ENCODE measurements around the gene COL18A1. TPM values are rescaled to one million over a fixed set of nuclear protein-coding genes. Genes with fewer than 3 reads are reported as not detected.
"Not testable (repeated sequence)": the region's sequence is repeated elsewhere in the genome, so short reads cannot be mapped to it uniquely, and the experiment has no call there.

The COL18A1 gene
- polyA plus RNA-seq, 6 donors from 2014 or later, result 0.13 to 0.49 (median 0.21) TPM

DNA sequence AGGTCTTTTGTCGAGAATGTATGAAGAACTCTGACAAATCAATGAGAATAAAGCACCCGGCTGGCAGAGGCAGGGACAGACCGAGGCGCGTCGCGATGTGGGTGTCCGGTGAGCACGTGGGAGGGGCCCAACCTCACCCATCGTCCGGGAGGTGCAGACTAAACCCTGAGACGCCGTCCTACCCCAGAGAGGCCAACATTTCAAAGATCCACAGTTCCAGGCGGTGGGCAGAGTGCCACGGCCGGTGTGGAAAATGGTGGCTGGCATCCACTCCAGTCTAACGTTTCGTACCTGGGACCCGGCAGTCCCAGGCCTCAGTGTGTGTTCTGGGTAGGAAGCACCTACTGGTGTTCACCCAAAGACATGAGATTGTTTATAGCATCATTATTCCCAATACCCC lies 41.7 kb upstream of the COL18A1 start:
- H3K4me3 Mint-ChIP-seq, H3K4me1 Mint-ChIP-seq, H3K36me3 Mint-ChIP-seq: not testable (repeated sequence)

GRCh38 chr21:45363921-45364467 lies 41.0 kb upstream of the COL18A1 start:
- peaks cover 0 to 6% (median 0%) of the 10 kb centered on the region in 3 donors for H3K4me1 Mint-ChIP-seq
- no peak for DNase-seq

More for the DNA sequence above, 41.7 kb upstream of the COL18A1 start:
- ATAC-seq (ENCODE audit: low read depth in 2 of 2); H3K9me3 Mint-ChIP-seq; H3K27ac Mint-ChIP-seq; DNase-seq: not testable (repeated sequence)
- peaks cover 0 to 27% (median 27%) of the 10 kb centered on the region in 3 donors for H3K27me3 Mint-ChIP-seq

DNA sequence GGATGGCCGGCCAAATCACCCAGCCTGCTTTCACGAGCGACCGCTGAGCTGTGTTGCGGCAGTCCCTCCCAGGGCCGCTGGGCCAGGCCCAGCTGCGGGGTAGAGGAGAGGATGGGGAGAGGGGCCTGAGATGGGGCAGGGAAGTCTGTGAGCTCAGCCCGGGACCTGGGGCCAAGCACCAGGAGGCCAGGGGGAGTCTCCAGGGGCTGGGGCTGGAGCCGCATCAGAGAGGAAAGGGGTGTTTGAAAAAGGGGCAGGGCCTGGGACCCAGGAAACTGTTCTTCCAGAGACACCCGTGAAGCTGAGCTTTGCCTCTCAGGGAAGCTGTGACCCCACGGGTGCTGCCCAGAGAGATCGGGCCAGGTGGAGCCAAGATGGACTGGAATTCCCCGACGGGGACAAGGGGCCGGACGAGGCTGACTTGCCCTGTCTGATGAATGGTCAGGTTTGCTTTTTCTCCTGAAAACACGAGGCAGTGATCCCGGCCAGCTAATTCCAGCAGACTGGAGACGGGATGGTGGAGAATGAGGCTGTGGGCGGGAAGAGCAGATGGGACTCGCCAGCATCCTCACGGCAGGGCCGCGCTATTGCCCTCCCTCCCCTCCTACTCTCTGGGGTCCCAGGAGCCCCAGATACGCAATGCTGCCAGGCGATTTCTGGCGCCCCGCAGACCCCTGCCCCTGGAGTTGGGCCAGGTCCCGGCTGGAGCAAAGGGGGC lies 40.3 kb upstream of the COL18A1 start:
- Mint-ChIP-seq H3K4me1 (peaks cover 0 to 6% (median 2%) of the 10 kb centered on the region in 3 donors), H3K27me3 (peaks cover 0 to 21% (median 21%) of the 10 kb centered on the region in 3 donors)
- no peak for DNase-seq

More at GRCh38 chr21:45363921-45364467, 41.0 kb upstream of the COL18A1 start:
- Mint-ChIP-seq H3K27ac (peak overlapping the region in 1 of 6 donors; percentile 44), H3K4me3 (no peak overlapping the region), H3K27me3 (peaks cover 0 to 21% (median 21%) of the 10 kb centered on the region in 3 donors), H3K36me3 (no peaks in the 10 kb centered on the region), H3K9me3 (no peaks in the 10 kb centered on the region)
- no peak for ATAC-seq (ENCODE audit: low read depth in 2 of 2)

DNA sequence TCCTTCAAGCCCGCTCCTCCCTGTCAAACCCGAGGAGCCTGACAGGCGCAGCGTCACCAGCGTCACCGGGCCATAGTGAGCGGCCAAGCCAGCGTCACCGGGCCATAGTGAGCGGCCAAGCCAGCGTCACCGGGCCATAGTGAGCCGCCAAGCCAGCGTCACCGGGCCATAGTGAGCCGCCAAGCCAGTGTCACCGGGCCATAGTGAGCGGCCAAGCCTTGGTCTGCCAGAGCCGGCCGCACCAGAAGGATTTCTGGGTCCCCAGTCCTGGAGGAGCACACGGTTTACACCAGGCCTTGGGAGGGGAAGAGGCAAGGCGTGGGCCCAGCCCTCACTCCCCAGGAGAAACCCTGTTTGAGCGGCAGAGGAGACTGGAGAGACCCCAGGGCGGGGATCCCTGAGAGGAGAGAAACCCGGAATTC lies 39.8 kb upstream of the COL18A1 start:
- Mint-ChIP-seq H3K27ac (no peak overlapping the region), H3K27me3 (peaks cover under 1 to 25% (median 21%) of the 10 kb centered on the region in 3 donors)
- DNase-seq, result no peak

More for the DNA sequence above, 40.3 kb upstream of the COL18A1 start:
- no peak for ATAC-seq (ENCODE audit: low read depth in 2 of 2)
- Mint-ChIP-seq H3K27ac (no peak overlapping the region), H3K9me3 (no peaks in the 10 kb centered on the region), H3K36me3 (no peaks in the 10 kb centered on the region), H3K4me3 (no peak overlapping the region)

GRCh38 chr21:45365608-45366241 lies 39.2 kb upstream of the COL18A1 start:
- no peak for ATAC-seq (ENCODE audit: low read depth in 2 of 2)
- Mint-ChIP-seq H3K27ac (no peak overlapping the region), H3K27me3 (peaks cover 4 to 30% (median 21%) of the 10 kb centered on the region in 3 donors), H3K9me3 (no peaks in the 10 kb centered on the region), H3K4me1 (peaks cover 0 to 12% (median 6%) of the 10 kb centered on the region in 3 donors), H3K4me3 (no peak overlapping the region), H3K36me3 (no peaks in the 10 kb centered on the region)
- no peak for DNase-seq

More for the DNA sequence above, 39.8 kb upstream of the COL18A1 start:
- peaks cover 0 to 8% (median 6%) of the 10 kb centered on the region in 3 donors for H3K4me1 Mint-ChIP-seq
- H3K36me3 Mint-ChIP-seq, result no peaks in the 10 kb centered on the region
- no peak overlapping the region for H3K4me3 Mint-ChIP-seq
- no peaks in the 10 kb centered on the region for H3K9me3 Mint-ChIP-seq
- ATAC-seq (ENCODE audit: low read depth in 2 of 2), result no peak

DNA sequence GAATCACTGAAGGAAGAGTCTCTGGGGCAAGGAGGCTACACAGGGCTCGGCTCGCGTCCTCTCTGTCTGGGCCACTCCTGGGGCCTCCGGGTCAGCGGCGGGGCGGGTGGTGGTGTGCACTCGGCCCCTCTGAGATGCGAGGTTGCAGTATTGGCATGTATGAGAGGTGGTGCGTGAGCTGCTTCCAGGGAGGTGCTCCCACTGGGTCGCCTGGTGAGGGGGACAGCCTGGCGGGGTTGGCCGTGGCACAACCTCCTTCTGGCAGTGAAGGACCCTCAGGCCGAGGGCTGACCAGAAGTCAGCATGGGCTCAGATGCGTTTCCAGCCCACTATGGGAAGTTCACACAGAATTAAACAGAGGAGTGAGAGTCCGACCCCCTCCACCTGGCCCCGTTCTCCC lies 38.5 kb upstream of the COL18A1 start:
- H3K4me1 Mint-ChIP-seq, result peaks cover 0 to 12% (median 6%) of the 10 kb centered on the region in 3 donors
- DNase-seq, result no peak
- no peak overlapping the region for H3K4me3 Mint-ChIP-seq
- no peak for ATAC-seq (ENCODE audit: low read depth in 2 of 2)
- peaks cover 4 to 37% (median 23%) of the 10 kb centered on the region in 3 donors for H3K27me3 Mint-ChIP-seq
- H3K9me3 Mint-ChIP-seq, result no peaks in the 10 kb centered on the region
- H3K36me3 Mint-ChIP-seq, result no peaks in the 10 kb centered on the region
- H3K27ac Mint-ChIP-seq, result no peak overlapping the region

DNA sequence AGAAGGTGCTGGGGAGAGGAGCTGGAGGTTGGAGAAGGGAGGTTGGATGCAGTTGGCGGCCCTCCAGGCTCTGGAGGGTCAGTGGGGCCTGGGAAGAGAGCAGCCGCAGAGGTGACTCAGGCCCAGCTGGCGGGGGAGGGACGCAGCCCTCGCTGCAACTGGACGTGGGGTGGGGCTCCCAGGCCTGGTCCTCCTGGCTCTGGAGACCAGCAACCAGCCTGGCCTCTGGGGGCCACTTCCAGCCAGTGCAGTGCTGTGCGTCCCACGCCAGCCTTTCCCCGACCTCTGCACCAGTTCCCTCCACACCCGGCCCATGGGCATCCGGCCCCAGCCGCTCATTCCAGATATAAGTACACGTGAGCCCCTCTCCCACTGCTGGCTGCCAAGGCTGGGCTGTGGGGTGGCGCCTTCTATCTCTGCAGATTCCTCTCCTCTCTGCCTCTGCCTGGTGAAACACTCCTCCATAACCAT lies 38.0 kb upstream of the COL18A1 start:
- Mint-ChIP-seq H3K4me1 (peaks cover 0 to 12% (median 6%) of the 10 kb centered on the region in 3 donors), H3K9me3 (no peaks in the 10 kb centered on the region), H3K27ac (no peak overlapping the region)

DNA sequence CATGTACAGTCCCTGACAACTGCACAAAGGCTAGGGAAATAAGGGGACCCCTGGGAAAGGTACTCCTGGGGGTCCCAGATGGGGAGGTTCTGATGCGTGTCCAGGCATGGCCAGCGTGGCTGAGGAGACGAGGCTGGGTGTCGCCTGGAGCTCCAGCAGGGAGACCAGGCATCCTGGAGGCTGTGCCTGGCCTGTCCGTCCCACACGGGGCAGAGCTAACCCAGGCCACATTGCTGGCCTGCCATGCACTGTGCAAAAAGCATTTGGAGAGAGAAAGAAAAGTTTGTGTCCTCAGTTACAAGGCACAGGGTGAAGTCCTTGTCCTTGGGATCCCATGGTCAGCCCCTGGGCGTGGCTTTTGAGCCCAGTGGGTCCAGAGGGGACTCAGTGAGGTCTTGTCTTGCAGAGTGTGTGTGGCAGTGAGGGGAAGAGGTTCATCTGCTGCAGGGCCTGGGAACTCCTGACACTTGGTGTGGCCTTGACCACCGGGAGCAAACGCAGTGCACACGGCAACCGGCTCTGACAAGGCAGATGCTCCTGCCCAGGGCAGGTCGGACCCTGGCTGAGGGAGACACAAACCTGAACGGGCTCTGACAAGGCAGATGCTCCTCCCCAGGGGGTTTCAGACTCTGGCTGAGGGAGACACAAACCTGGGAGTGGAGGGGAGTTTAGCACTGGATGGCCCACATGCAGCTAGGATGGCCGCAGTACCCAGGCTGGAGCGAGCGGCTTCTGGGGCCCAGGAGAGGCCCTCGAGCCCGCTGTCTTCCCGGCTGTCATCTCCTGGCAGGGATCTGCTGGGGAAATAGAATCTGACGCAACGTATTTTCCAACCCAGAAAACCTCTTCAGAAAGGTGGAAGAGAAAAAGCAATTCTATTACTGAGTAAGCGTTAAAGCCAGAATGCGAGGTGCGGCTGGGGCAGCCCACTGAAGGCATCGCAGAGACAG lies 37.3 kb upstream of the COL18A1 start:
- Mint-ChIP-seq H3K27ac (no peak overlapping the region), H3K4me1 (peaks cover 0 to 12% (median 6%) of the 10 kb centered on the region in 3 donors)
- ATAC-seq (ENCODE audit: low read depth in 2 of 2), result no peak

More for the DNA sequence above, 38.0 kb upstream of the COL18A1 start:
- peaks cover 4 to 40% (median 22%) of the 10 kb centered on the region in 3 donors for H3K27me3 Mint-ChIP-seq
- DNase-seq, result no peak
- H3K36me3 Mint-ChIP-seq, result no peaks in the 10 kb centered on the region
- no peak overlapping the region for H3K4me3 Mint-ChIP-seq
- ATAC-seq (ENCODE audit: low read depth in 2 of 2), result no peak

GRCh38 chr21:45369018-45369417 lies 35.9 kb upstream of the COL18A1 start:
- not testable (repeated sequence) for H3K27ac Mint-ChIP-seq; ATAC-seq (ENCODE audit: low read depth in 2 of 2); DNase-seq; H3K4me3 Mint-ChIP-seq; H3K9me3 Mint-ChIP-seq; H3K36me3 Mint-ChIP-seq
- Mint-ChIP-seq H3K27me3 (peaks cover 4 to 37% (median 26%) of the 10 kb centered on the region in 3 donors), H3K4me1 (peaks cover 0 to 12% (median 2%) of the 10 kb centered on the region in 3 donors)

More for the DNA sequence above, 37.3 kb upstream of the COL18A1 start:
- Mint-ChIP-seq H3K27me3 (peaks cover 4 to 40% (median 22%) of the 10 kb centered on the region in 3 donors), H3K36me3 (no peaks in the 10 kb centered on the region), H3K9me3 (no peaks in the 10 kb centered on the region), H3K4me3 (no peak overlapping the region)
- DNase-seq, result no peak

- H3K27ac Mint-ChIP-seq, result no peak overlapping the region
- H3K36me3 Mint-ChIP-seq, result no peaks in the 10 kb centered on the region
- H3K4me1 Mint-ChIP-seq, result peaks cover 0 to 12% (median 0%) of the 10 kb centered on the region in 3 donors
- no peak for DNase-seq
- ATAC-seq (ENCODE audit: low read depth in 2 of 2), result no peak
- peaks cover 4 to 33% (median 30%) of the 10 kb centered on the region in 3 donors for H3K27me3 Mint-ChIP-seq
- no peak overlapping the region for H3K4me3 Mint-ChIP-seq
- no peaks in the 10 kb centered on the region for H3K9me3 Mint-ChIP-seq
Observed at GRCh38 chr21:45370575-45370974, 34.4 kb upstream of the COL18A1 start.

DNA sequence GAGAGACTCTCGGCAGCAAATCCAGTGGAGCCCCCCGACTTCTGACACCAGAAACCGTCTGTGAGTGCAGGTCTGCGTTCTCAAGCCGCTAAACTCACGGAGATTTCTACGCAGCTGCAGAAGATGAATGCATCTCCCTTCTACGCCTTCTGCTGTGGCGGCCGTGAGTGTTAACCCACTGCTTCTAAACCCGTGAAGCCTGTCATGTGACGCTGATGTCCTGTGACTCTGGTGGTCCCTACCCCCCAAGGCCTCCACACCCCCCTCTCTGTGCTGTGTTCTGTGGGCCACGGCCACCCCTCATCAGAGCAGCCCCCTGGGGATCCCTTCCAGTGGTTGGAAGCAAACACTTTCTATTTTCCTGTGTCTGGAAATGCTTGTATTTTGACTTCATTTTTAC lies 33.9 kb upstream of the COL18A1 start:
- ATAC-seq (ENCODE audit: low read depth in 2 of 2) (no peak), DNase-seq (no peak)
- Mint-ChIP-seq H3K9me3 (peaks cover 0 to 2% (median 0%) of the 10 kb centered on the region in 7 donors), H3K36me3 (no peaks in the 10 kb centered on the region), H3K27ac (peak overlapping the region in 1 of 6 donors; percentile 33), H3K4me1 (peaks cover 0 to 12% (median 0%) of the 10 kb centered on the region in 3 donors), H3K27me3 (peaks cover 4 to 33% (median 28%) of the 10 kb centered on the region in 3 donors), H3K4me3 (peak overlapping the region in 1 of 8 donors; percentile 59)

GRCh38 chr21:45371655-45372054 lies 33.3 kb upstream of the COL18A1 start:
- DNase-seq (no peak), ATAC-seq (ENCODE audit: low read depth in 2 of 2) (no peak)
- Mint-ChIP-seq H3K4me3 (no peak overlapping the region), H3K4me1 (peaks cover 0 to 12% (median 0%) of the 10 kb centered on the region in 3 donors), H3K36me3 (no peaks in the 10 kb centered on the region), H3K27ac (no peak overlapping the region), H3K27me3 (peaks cover 4 to 29% (median 22%) of the 10 kb centered on the region in 3 donors), H3K9me3 (peaks cover 0 to 2% (median 0%) of the 10 kb centered on the region in 7 donors)
